Skeletal muscle satellite cell (primary cell): ENCODE data around the gene ITGB1. TPM values are rescaled to one million over a fixed set of nuclear protein-coding genes. Genes with fewer than 3 reads are reported as not detected.
A peak's percentile ranks its signal among the peaks of the same experiment; 100 is the strongest.
"Not testable (repeated sequence)": the region's sequence is repeated elsewhere in the genome, so short reads cannot be mapped to it uniquely, and the experiment has no call there.

ENCODE experiments used
- H3K27me3 ChIP-seq: 2 replicates; pipeline ENCODE4 v1.7.0; 2013; ENCODE audit warnings: low read length; ENCODE audit not compliant: control insufficient read depth, insufficient read depth
- H3K36me3 ChIP-seq: 2 replicates; pipeline ENCODE4 v1.7.0; 2013; ENCODE audit warnings: mild to moderate bottlenecking, control low read depth, low read length; ENCODE audit not compliant: insufficient read depth
- H3K4me1 ChIP-seq: 2 replicates; pipeline ENCODE4 v1.7.0; 2013; ENCODE audit warnings: low read length; ENCODE audit not compliant: control insufficient read depth, insufficient read depth
- H3K4me2 ChIP-seq: 2 replicates; pipeline ENCODE4 v1.7.0; 2013; ENCODE audit warnings: mild to moderate bottlenecking, low read length
- H3K4me3 ChIP-seq: 2 replicates; pipeline ENCODE4 v1.7.0; 2013; ENCODE audit warnings: low read length
- H3K9ac ChIP-seq: 2 replicates; pipeline ENCODE4 v1.7.0; 2013; ENCODE audit warnings: mild to moderate bottlenecking, low read depth, low read length, moderate library complexity
- H3K9me3 ChIP-seq: replicated peaks from 2 replicates; pipeline ENCODE4 v1.7.0; 2013; ENCODE audit warnings: mild to moderate bottlenecking, control low read depth, low read length
- total RNA-seq: library from RNA; depleted of rRNA; stranded (reverse); fragments of >200 nt; gene quantifications from 2 replicates; pipeline ENCODE4 v1.2.3, GENCODE V29; 2012; rRNA removed

The ITGB1 gene
- 1,153 and 1,263 TPM in 2 replicates for total RNA-seq

DNA sequence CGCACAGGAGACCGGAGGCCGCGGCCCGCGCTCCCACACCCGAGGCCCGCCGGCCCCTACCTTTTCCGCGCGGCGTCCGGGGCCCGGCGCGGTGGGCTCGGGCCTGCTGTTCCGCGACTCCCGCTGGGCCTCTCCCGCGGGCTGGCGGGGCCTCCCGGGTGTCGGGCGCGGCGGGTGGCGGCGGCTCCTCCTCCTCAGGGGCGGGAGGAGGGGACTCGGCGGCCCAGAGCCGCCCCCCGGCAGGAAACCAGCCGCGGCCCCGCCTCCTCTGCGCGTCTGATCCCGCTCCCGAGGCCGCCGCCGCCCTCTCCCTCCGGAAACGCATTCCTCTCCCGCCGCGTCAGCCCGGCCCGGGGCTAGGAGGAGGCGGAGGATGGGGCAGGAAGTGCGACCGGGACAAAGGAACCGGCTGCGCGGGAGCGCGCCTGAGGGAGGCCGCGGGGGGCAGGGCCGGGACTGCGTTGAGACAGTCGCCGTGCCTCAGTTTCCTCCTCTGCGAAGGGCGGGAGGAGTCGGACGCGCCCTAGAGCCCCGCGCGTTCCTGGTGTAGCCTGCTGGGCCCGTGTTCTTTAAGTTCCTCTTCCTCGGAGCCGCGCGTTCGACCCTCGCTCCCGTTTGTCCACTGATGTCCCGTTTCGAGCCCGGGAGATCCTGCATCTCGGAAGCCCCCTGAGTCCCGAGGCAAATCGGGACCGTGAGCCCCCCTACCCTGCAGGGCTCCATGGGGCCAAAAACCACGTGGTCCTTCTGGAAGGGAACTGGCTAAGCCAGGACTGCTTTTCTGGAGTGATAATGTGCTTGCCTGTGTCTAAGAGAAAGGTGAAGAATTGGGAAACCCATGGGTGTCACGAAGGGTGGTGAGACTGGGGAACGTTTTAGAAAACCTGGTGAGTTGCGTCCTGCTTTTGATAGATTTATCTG is at the start of gene ITGB1:
ITGB1 (minus strand) TSS at position 146 of the 921 bp plus-strand sequence. CDS start 22,672 bp downstream, outside the sequence.
- Histone ChIP-seq H3K4me1 (peaks cover 54% of the 10 kb centered on the region), H3K9me3 (no peaks in the 10 kb centered on the region), H3K9ac (peak within 1 kb of the TSS; percentile 95), H3K4me3 (peak within 1 kb of the TSS; percentile 78), H3K36me3 (peaks cover 28% of the 10 kb centered on the region), H3K27me3 (no peaks in the 10 kb centered on the region), H3K4me2 (peak within 1 kb of the TSS; percentile 88)

DNA sequence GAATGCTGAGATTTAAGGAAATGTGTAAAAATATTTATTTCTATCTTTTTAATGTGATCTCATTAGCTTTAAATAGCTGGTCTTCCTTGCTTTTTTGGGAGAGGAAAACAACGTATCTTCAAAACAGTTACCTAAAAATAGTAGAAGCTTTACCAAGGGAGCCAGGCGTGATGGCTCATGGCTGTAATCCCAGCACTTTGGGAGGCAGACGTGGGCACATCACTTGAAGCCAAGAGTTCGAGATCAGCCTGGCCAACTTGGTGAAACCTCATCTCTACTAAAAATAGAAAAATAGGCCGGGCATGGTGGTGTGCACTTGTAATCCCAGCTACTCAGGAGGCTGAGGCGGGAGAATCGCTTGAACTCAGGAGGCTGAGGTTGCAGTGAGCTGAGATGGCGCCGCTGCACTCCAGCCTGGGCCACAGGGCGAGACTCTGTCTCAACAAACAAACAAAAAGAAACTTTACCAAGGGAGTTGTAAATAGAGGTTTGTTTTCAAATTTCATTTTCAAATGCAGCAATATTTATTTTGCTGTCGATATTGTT is 48.4 kb upstream of the ITGB1 start:
- H3K4me3 ChIP-seq = peak overlapping the region; percentile 69
- peaks cover 50% of the 10 kb centered on the region for H3K4me1 ChIP-seq

DNA sequence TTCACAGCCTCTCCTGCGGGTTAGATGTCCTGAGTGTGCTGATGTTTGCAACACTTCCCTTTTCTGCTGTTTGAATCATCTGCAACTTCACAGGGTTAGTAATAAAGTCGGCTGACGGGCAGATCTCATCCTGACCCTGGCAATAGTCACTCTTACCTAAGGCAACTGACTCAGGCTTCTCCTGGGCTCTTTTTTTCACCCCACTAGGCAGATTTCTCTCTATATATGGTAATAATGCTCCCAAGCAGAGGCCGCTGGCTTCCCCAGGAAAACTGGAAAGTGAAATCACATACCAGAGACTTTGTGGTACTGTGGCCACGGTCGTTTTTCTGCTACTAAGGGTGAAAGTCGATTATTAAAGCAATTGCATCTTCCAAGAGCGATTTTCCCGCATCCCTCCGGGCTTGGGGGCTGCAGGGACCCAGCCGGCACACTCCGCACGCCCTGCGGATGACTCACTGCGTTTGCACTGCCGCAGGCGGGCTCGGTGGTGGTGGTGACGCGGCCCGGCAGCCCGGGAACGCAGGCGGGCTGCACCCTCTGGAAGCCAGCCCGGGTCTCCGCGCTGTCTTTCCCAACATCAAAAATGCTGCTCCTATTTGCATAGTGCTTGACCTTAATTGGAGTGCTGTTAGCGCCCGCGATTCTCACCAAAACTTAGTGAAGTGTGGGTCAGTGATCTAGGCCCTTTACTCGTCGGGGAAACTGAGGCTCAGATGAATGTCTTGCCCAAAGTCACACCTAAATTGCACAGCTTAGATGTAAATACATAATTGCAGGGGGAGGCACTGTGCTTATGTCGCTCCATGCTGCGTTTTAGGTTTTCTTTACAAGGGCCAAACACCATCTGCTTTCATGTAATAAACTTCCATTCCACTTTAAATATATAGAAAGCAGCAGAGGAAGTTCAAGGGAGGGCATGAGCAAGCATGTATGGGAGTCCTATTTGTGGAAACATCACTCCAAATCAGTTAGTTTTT is 47.6 kb upstream of the ITGB1 start:
- Histone ChIP-seq H3K4me2 (peak overlapping the region; percentile 86), H3K9me3 (no peaks in the 10 kb centered on the region), H3K9ac (peak overlapping the region; percentile 82), H3K4me3 (peak overlapping the region; percentile 69), H3K4me1 (peaks cover 45% of the 10 kb centered on the region), H3K27me3 (no peaks in the 10 kb centered on the region), H3K36me3 (no peaks in the 10 kb centered on the region)

More for the DNA sequence above, 48.4 kb upstream of the ITGB1 start:
- H3K36me3 ChIP-seq = no peaks in the 10 kb centered on the region
- H3K9me3 ChIP-seq = no peaks in the 10 kb centered on the region
- H3K9ac ChIP-seq = peak overlapping the region; percentile 82
- H3K27me3 ChIP-seq = no peaks in the 10 kb centered on the region
- H3K4me2 ChIP-seq = peak overlapping the region; percentile 86

DNA sequence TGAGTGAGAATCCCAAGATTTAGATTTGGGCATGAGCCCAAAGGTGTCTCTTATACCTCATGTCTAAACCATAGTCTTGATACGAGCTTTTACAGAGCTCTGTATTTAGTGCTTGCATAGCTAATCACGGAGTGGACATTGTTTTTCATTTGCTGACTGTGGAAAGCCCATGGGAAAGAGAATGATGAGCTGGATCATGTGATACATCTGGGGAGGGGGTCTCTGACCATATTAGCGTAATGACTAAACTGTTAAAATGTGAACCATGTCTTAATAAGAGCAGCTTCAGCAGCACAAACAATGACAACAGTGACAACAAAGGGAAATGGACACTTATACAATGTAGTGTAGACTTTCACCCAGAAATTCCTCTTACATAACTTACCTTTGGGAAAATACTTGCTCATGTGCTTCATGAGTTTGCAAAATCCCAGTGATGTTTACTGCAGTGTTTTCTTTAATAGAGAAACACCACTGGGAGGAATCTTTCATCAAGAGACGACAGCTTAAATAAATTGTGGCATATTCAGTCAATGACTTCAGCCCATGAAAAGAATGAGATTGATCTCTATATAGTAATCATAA is 44.0 kb upstream of the ITGB1 start:
- peaks cover 27% of the 10 kb centered on the region for H3K4me1 ChIP-seq
- H3K9me3 ChIP-seq = no peaks in the 10 kb centered on the region
- H3K36me3 ChIP-seq = no peaks in the 10 kb centered on the region
- H3K9ac ChIP-seq = no peak overlapping the region
- H3K27me3 ChIP-seq = no peaks in the 10 kb centered on the region
- H3K4me3 ChIP-seq = no peak overlapping the region
- no peak overlapping the region for H3K4me2 ChIP-seq

DNA sequence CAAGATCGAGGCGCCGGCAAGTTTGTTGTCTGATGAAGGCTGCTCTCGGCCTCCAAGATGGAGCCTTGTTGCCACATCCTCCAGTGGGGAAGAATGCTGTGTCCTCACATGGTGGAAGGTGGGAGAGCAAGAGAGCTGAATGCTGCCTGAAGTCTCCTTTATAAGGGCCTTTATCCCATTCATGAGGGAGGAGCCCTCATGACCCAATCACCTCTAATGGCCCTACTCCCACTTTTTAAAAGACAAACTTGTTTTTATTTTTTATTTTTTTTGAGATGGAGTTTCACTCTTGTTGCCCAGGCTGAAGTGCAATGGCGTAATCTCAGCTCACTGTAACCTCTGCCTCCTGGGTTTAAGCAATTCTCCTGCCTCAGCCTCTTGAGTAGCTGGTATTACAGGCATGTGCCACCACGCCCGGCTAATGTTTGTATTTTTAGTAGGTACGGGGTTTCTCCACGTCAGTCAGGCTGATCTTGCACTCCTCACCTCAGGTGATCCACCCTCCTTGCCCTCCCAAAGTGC is 40.1 kb upstream of the ITGB1 start:
- not testable (repeated sequence) for H3K9ac ChIP-seq

DNA sequence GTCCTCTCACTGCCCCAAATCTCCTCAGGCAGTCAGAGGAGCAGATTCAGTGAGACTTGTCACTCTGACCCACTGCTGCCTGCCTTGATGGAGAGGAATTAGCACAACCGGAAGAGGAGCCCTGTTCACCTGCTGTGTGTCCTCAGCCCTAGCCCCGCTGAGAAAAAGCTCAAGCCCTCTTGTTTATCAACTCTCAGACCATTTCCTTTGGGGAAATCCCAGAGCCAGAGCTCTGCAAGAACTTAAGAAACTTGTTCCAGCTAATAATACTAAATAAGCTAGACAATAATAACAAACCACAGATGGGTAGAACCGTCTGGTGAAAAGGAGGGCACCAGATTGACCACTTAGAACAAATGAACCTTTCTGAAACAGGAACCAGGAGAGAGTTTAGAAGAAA is 37.7 kb upstream of the ITGB1 start:
- Histone ChIP-seq H3K4me1 (peaks cover 12% of the 10 kb centered on the region), H3K27me3 (no peaks in the 10 kb centered on the region), H3K36me3 (no peaks in the 10 kb centered on the region), H3K4me3 (no peak overlapping the region), H3K9me3 (no peaks in the 10 kb centered on the region), H3K9ac (no peak overlapping the region), H3K4me2 (no peak overlapping the region)

More for the DNA sequence above, 40.1 kb upstream of the ITGB1 start:
- H3K4me2 ChIP-seq, H3K4me3 ChIP-seq, H3K9me3 ChIP-seq, H3K4me1 ChIP-seq, H3K36me3 ChIP-seq, H3K27me3 ChIP-seq: not testable (repeated sequence)

DNA sequence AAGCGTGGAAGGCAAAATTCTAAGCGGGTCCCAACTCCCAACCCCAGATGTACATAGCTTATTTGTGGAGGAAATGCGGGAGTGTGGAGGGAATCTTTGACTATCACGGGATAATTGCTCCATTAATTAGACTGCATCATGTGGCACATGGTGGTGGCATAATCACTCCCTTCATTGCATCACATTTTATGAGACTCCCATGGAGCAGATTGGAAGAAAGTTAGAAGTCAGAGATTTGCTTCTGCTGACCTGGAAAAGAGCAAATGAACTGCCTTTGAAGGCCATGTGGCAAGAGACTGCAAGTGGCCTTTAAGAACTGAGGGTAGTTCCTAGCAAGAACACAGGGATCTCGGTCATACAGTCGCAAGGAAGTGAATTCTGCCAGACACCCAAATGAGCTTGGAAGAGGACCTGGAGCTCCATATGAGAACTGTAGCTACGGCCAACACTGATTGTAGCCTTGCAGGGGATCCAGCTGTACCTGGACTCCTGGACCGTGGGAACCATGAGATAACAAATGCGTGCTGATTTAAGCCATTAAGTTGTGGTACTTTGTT is 37.1 kb upstream of the ITGB1 start:
- H3K27me3 ChIP-seq = no peaks in the 10 kb centered on the region
- H3K4me1 ChIP-seq = peaks cover 12% of the 10 kb centered on the region
- no peak overlapping the region for H3K9ac ChIP-seq
- no peaks in the 10 kb centered on the region for H3K9me3 ChIP-seq
- H3K4me3 ChIP-seq = no peak overlapping the region
- no peak overlapping the region for H3K4me2 ChIP-seq
- no peaks in the 10 kb centered on the region for H3K36me3 ChIP-seq

DNA sequence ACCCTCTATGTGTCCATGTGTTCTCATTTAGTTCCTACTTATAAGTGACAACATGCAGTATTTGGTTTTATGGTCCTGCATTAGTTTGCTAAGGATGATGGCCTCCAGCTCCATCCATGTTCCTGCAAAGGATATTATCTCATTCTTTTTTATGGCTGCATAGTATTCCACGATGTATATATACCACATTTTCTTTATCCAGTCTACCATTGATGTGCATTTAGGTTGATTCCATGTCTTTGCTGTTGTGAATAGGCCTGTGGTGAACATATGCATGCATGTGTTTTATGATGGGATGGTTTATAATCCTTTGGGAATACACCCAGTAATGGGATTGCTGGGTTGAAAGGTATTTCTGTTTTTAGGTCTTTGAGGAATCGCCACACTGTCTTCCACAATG is 36.6 kb upstream of the ITGB1 start:
- not testable (repeated sequence) for H3K27me3 ChIP-seq, H3K36me3 ChIP-seq, H3K9me3 ChIP-seq, H3K4me3 ChIP-seq, H3K4me2 ChIP-seq, H3K9ac ChIP-seq
- H3K4me1 ChIP-seq = peaks cover 12% of the 10 kb centered on the region

DNA sequence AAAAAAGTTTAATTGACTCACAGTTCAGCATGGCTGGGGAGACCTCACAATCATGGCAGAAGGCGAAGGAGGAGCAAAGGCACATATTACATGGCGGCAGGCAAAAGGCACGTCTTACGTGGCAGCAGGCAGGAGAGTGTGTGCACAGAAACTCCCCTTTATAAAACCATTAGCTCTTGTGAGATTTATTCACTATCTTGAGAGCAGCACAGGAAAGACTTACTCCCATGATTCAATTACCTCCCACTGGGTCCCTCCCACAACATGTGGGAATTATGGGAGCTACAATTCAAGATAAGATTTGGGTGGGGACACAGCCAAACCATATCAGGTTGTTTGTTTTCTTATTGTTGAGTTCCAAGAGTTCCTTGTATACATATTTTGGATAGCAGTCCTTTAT is 34.3 kb upstream of the ITGB1 start:
- not testable (repeated sequence) for H3K36me3 ChIP-seq, H3K4me3 ChIP-seq, H3K9me3 ChIP-seq, H3K4me2 ChIP-seq, H3K9ac ChIP-seq, H3K27me3 ChIP-seq
- peaks cover 12% of the 10 kb centered on the region for H3K4me1 ChIP-seq

DNA sequence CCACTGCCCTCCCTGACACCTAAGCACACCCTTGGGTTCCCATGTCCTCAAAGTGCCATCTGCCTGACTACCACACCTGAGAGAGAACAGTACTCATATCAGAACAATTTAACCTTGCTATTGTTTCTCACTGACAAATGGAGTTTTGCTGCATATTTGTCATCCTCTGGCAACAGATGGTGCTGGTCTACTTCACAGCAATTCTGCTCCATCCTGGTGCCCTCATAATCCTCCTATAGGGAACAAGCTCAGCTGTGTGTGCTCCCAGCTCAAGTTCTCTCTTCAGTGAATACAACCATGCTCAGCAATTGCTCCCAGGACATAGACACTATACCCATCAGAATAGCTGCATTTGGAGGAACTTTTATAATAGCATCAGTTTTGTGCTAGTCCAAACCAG is 32.8 kb upstream of the ITGB1 start:
- Histone ChIP-seq H3K4me2 (no peak overlapping the region), H3K27me3 (no peaks in the 10 kb centered on the region), H3K4me3 (no peak overlapping the region), H3K36me3 (no peaks in the 10 kb centered on the region), H3K4me1 (peaks cover 18% of the 10 kb centered on the region), H3K9ac (no peak overlapping the region), H3K9me3 (no peaks in the 10 kb centered on the region)
